NCI-H2029 (cell line): ENCODE measurements around the gene TRIM59.

Source experiments
- DNase-seq: peaks from one replicate; lab custom pipeline; 2025; lab: John Stamatoyannopoulos, UW

TRIM59 gene

GRCh38 chr3:160449636-160450598, at the start of gene TRIM59:
TRIM59 (minus strand) TSS chr3:160449786; CDS start chr3:160439183, 10,603 bp downstream.
- DNase-seq: peak; percentile 94

DNA sequence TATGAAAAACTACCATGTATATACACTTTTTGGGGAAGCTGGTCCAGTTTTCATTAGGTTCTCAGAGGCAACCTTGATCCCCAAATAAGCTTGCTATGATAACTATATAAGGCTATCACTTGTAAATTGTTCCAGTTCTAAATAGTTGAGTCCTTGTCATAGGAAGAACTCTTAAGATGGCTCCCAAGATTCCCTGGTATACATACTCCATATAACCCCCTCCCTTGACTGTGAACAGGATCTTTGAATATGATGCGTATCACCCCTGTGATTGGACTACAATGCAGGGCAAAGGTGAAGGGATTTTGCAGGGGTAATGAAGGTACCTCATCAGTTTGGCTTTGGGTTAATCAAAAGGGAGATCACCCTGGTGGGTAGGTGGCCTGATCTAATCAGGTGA, 48.6 kb upstream of the TRIM59 start:
- DNase-seq: no peak

GRCh38 chr3:160490166-160490565, 40.6 kb upstream of the TRIM59 start:
- DNase-seq: no peak

DNA sequence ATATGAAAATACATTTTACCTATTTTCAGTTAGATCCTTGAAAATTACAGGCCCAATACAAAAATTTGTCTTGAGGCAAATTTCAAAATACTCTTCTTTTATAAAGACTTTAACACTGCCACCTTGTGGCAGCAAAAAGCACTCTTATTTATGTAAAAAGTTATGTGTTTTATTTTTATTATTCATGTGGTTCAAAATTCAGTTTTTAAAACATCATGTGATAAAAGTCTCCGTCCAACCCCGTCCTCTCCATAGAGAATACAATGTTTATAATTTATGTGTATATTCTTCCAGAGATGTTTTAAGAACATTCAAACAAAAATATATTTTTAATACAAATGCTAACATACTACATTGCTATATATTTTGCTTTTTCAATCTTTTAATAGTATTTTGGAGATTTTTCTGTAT, 36.9 kb upstream of the TRIM59 start:
- DNase-seq: peak; percentile 8

DNA sequence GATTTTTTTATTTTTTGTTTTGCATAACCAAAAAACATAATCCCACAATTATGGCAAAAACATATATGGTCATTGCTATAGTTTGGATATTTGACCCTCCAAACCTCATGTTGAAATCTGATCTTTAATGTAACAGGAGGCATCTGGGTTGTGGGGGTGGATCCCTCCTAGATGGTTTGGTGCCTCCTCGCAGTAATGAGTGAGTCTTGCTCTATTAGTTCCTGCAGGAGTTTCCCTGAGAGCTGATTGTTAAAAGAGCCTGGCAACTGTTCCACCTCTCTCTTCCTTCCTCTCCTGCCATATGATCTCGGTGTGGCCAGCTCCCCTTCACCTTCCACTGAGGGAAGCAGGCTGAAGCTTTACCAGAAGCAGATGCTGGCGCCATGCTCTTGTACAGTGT, 33.2 kb upstream of the TRIM59 start:
- no peak for DNase-seq

- no peak for DNase-seq
Measured at GRCh38 chr3:160481856-160482255, 32.3 kb upstream of the TRIM59 start.

GRCh38 chr3:160480931-160481330, 31.3 kb upstream of the TRIM59 start:
- DNase-seq: no peak

DNA sequence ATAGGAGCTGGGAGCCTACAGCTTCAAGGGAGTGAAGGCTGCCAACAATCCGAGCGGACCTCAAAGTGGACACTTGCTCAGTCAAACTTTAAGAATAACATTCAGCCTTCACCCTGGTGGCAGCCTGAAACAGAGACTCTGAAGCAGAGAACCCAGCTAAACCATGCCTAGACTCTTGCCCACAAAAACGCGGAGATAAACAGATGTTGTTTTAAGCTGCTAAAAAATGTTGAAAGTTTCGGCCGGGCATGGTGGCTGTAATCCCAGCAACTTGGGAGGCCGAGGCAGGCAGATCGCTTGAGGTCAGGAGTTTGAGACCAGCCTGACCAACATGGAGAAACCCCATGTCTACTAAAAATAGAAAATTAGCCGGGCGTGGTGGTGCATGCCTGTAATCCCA, 29.8 kb upstream of the TRIM59 start:
- no peak for DNase-seq

DNA sequence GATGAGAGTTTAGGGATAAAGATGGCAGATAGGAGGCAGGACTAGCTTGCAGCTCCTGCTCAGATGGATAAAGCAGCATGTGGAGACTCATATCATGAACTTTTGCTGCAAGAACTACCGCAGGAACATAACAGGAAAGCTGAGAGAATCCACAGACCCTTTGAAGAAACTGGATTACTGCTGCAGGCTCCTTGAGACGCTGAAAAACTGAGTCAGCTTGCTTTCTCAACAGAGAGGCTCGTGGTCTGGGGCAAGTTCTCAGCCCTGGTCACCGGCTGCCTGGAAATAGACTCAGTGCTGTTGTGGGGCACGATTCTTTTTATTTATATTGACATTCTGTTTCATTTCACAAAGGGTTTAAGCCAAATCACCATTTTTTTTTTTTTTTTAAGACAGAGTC, 28.8 kb upstream of the TRIM59 start:
- DNase-seq: no peak

- no peak for DNase-seq
Measured at GRCh38 chr3:160477750-160478149, 28.2 kb upstream of the TRIM59 start.

DNA sequence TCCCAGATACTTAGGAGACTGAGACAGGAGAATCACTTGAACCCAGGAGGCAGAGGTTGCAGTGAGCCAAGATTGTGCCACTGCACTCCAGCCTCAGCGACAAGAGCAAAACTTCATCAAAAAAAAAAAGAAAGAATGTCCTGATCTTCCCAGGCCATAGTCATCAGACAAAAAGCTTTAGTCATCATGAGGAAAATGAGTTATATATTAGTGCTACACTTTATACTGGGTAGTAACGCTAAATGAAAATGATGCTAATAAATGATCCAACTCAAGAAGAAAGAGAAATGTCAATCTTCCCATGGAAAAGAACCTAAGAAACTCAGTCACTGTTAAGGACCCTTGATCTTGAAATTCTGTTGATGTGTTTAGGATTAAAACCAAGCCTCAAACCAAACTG, 26.3 kb upstream of the TRIM59 start:
- DNase-seq: no peak

GRCh38 chr3:160475153-160475552, 25.6 kb upstream of the TRIM59 start:
- DNase-seq: no peak

DNA sequence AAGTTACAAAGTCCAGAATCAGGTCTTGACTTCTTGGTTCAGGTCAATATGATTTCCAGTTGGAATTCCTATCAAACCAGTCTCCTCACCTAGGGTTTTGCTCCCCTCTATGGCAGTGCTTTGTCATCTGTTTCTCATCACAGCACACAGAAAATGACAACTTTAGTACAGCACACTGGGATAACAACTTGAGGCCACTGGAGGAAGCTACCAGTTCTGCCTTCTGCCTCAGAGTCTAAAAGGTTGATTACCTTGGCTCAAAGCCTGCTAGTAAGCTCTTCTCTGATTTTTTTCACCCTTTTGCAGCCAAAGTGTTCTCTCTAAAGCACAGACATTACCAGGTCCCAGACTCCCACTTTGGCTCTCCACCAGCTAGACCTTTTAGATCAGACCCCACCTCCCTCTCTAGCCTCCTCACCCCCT, 24.8 kb upstream of the TRIM59 start:
- DNase-seq: no peak

GRCh38 chr3:160473978-160474377, 24.4 kb upstream of the TRIM59 start:
- no peak for DNase-seq

- DNase-seq: no peak
Measured at GRCh38 chr3:160473221-160473620, 23.6 kb upstream of the TRIM59 start.

GRCh38 chr3:160472344-160472743, 22.8 kb upstream of the TRIM59 start:
- DNase-seq: no peak

- no peak for DNase-seq
Measured at GRCh38 chr3:160471892-160472291, 22.3 kb upstream of the TRIM59 start.

DNA sequence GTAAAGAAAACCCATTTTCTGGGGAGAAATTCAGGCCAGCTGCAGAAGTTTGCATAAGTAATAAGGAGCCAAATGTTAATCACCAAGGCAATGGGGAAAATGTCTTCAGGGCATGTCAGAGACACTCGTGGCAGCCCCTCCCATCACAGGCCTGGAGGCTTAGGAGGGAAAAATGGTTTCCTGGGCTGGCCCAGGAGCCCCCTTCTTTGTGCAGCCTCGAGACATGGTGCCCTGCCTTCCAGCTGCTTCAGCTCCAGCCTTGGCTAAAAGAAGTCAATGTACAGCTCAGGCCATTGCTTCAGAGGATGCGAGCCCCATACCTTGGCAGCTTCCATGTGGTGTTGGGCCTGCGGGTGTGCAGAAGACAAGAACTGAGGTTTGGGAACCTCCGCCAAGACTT, 20.6 kb upstream of the TRIM59 start:
- no peak for DNase-seq

DNA sequence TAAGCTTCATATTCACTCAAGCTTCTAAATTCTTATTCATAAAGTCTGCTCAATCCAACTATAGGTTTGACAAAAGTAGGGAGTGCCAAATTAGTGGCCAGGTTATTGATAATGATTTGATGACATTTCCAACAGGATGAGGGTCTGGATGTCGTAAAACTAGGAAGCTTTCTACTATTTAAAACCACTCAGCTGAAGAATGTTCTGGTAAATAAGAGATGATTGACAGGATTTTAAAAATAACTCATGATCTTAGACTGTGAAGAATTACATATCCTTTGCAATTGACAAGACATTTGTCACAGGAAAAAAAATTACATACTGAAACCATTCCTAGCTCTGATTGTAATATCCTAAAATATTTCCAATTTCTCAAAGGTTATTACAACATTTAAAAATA, 15.4 kb upstream of the TRIM59 start:
- no peak for DNase-seq

- DNase-seq: no peak
Measured at GRCh38 chr3:160464321-160464720, 14.7 kb upstream of the TRIM59 start.

DNA sequence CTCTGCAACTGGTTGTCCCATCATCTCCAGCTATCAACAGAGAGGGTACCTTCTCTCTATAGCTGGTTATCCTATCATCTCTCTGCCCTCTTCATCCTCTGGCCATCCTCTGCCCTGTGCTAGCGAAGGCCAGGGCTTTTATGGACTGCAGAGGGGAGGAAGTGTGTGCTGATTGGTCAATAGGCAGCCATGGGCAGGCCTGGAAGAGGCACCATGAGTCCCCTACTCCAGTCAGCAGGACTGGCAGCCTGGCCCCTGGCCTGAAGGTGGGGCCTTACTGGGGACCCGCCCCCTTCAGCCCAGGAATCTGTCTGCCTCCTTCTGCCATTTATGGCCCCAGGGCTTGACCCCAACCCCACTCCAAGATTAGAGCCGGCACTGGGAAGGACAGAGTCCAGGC, 10.4 kb upstream of the TRIM59 start:
- no peak for DNase-seq

- no peak for DNase-seq
Measured at GRCh38 chr3:160459450-160459970, 9.9 kb upstream of the TRIM59 start.

DNA sequence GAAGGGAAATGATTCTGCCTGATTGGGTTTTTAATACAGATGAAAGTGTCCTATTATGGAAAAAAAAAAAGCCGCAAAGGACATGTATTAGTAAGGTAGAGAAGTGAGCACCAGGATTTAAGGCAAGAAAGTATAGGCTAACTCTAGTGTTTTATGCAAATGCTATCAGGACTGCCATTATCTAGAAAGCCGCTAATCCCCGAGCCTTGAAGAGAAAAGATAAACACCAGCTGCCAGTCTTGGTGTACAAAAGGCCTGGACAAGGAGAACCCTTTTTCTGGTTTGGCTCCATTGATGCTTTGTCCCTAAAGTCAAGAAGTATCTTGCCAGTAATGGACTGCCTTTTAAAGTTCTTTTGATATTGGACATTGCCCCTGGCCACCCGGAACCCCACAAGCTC, 8.6 kb upstream of the TRIM59 start:
- DNase-seq: no peak

- no peak for DNase-seq
Measured at GRCh38 chr3:160455846-160456245, 6.3 kb upstream of the TRIM59 start.
